VCaP (cell line): ENCODE measurements around the gene PLEKHA5.

Experiments used
- H3K27ac ChIP-seq: fragments of 450-650 bp; 2 replicates; pipeline ENCODE4 v1.5.1; 2017
- CTCF ChIP-seq: fragments of 450-650 bp; conservative IDR thresholded peaks from 2 replicates; pipeline ENCODE4 v1.5.1; 2017; ENCODE audit warnings: mild to moderate bottlenecking, moderate library complexity

The PLEKHA5 gene

GRCh38 chr12:19278407-19278806, 148.9 kb downstream of the PLEKHA5 start:
- H3K27ac ChIP-seq = no peak overlapping the region
- no peak for TF ChIP-seq CTCF

GRCh38 chr12:19282133-19282699, 152.7 kb downstream of the PLEKHA5 start:
- no peak for TF ChIP-seq CTCF
- peak overlapping the region; percentile 40 for H3K27ac ChIP-seq

- no peak overlapping the region for H3K27ac ChIP-seq
- TF ChIP-seq CTCF = no peak
These were observed 155.1 kb downstream of the PLEKHA5 start for GRCh38 chr12:19284658-19285057.

- TF ChIP-seq CTCF = no peak
- H3K27ac ChIP-seq = peak overlapping the region; percentile 6; the same call in 1 of the 2 replicates
These were observed 156.4 kb downstream of the PLEKHA5 start for GRCh38 chr12:19285793-19286448.

- TF ChIP-seq CTCF = no peak
- no peak overlapping the region for H3K27ac ChIP-seq
These were observed 157.8 kb downstream of the PLEKHA5 start for GRCh38 chr12:19287302-19287701.

GRCh38 chr12:19288161-19288560, 158.6 kb downstream of the PLEKHA5 start:
- TF ChIP-seq CTCF = no peak
- no peak overlapping the region for H3K27ac ChIP-seq

- TF ChIP-seq CTCF = peak; percentile 89
- no peak overlapping the region for H3K27ac ChIP-seq
These were observed 159.2 kb downstream of the PLEKHA5 start for GRCh38 chr12:19288603-19289244.
